ENCODE measurements around the gene THBS3. TPM values are rescaled to one million over a fixed set of nuclear protein-coding genes. Genes with fewer than 3 reads are reported as not detected.
A peak's percentile ranks its signal among the peaks of the same experiment; 100 is the strongest.
"Not testable (repeated sequence)": the region's sequence is repeated elsewhere in the genome, so short reads cannot be mapped to it uniquely, and the experiment has no call there.

THBS3 gene
- total RNA-seq, 2 donors from 2014 or later = 17.9 to 18.6 TPM

DNA sequence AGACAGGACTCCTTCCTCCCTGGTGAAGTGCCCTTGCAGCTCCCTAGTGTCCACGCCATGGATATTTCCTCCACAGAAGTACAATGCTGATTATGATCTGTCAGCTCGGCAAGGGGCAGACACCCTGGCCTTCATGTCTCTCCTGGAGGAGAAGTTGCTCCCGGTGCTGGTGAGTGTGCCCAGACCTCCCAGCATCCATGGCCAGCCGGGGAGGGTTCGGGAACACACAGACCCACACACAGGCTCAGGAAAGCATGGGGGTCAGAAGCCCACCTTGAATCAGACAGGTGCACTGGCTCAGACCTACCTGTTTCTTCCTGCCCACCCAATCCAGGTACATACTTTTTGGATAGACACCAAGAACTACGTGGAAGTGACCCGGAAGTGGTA lies 4.3 kb upstream of the THBS3 start:
- DNase-seq; intact Hi-C loops (cut with DNase I); ATAC-seq: not testable (repeated sequence)

DNA sequence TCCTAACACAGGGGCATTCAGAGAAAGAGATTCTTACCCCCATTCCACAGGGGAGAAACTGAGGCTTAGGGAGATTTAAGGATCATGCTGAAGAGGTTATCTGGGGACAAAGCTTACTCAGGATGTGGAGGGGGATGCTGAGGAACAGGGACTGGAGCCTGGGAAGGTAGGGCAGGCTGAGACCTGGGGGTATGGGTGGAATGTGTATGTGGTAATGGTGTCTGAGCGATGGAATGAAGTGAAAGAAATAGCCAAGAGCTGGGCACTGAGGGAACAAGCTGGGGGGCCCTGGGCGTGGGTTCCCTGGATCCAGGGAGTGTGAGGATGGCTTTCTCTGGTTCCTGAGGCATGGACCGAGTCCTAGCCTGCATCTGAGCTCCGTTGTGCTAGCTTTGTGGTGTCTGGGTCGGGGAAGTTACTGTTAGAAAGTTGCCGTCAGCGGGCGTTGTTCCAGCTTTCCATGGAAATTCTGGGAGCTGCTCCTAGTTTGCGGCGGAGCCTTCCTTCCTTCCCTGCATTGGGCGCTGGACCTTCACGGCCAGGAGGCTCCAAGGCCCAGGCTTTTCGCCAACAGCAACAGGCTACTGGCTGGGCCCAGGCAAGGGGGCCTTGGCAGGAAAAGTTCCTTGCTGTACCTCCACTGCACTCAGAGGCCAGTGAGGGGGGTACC lies 3.8 kb upstream of the THBS3 start:
- peak; percentile 84 for DNase-seq
- ATAC-seq; intact Hi-C loops (cut with DNase I): not testable (repeated sequence)

DNA sequence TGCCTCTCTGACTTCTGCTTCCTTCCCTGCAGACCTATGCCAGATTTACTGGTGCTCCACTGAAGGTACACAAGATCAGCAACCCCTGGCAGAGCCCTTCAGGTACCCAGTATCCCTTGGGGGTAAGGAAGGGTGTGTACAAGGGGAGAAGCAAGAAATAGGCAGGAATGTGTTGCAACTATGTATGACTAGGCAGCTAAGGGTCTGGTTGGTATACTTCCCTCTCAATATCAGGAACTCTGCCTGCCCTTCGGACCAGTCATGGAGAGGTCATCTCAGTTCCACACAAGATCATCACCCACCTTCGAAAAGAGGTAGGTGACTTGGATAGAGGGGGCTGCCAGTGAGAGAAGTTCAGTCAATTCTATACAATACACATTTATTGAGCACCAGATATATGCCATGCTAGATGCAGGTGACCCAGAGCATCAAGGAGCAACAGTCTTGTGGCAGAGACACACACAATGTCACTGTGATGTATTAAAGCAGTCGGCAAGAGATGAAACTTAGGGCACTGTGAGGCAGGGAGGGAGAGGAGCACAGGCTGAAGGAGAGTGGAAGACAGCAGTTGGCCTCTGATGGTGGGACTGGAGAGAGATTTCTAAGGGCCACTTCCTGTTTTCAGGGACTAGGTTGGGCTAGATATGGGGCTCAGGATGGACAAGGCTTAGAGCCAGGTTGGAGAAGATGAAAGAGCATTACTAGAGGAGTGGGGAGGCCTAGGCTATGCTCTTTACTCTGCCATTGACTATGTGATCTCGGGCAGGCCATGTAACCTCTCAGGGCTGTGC lies 2.8 kb upstream of the THBS3 start:
- DNase-seq = no peak
- intact Hi-C loops (cut with DNase I) = no loop called here
- no peak for ATAC-seq

DNA sequence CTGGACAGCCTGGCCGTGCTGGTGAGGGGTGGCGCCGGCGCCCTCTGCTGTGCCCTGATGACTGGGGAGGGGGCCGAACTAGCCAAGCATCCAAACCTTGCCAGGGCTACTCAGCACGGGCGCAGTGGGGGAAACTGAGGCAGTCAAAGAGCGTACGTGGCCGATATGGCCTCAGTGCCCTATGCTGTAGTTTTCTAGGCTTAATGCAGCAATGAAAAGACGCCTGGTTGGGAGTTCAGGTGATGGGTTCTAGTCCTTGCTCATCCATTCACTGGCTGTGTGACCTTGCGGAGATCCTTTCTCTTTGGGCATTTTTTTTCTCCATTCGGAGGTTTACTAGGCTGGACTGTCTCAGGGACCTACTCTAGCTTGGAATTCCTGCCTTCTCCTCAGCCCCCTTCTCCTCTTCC lies 1.6 kb upstream of the THBS3 start:
- intact Hi-C loops (cut with DNase I) = no loop called here
- ATAC-seq = no peak
- no peak for DNase-seq

DNA sequence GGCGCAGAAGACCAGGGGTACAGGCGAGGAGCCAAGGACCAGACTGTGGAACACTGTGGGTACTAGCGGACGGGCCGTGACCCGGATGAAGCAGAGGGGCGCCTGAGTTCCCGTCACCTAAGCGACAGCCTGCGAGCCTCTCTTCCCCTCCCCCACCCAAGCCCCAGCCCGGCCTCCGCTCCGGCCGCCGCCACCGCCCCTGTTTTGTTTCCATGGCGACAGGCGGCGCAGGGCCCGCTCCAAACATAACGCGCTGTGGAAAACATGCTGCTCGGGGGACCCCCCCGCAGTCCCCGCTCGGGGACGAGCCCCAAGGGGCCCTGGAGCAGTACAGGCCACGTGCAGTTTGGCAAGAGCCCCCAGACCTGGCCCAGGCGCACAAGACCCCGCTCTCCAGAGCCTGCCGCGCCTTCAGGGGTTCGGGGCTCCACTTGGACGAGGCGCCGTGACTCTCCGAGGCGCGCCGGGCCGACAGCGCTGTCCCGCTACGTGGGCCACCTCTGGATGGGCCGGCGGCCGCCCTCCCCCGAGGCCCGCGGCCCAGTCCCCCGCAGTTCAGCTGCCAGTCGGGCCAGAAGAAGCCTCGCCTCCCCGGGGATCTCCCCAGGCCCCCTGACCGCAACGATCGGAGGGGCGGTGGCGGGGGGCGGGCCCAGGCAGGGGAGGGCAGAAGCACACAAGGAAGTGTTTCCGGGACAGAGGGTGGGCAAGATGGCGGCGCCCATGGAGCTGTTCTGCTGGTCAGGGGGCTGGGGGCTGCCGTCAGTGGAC lies 1.0 kb upstream of the THBS3 start, which contains the start of gene MTX1:
TSS of gene MTX1 (plus strand) at position 155 of the 771 bp plus-strand sequence. CDS start at position 265, 110 bp downstream.
- peak; percentile 95 for DNase-seq
- peak; percentile 89 for ATAC-seq
- intact Hi-C loops (cut with DNase I) = no loop called here

DNA sequence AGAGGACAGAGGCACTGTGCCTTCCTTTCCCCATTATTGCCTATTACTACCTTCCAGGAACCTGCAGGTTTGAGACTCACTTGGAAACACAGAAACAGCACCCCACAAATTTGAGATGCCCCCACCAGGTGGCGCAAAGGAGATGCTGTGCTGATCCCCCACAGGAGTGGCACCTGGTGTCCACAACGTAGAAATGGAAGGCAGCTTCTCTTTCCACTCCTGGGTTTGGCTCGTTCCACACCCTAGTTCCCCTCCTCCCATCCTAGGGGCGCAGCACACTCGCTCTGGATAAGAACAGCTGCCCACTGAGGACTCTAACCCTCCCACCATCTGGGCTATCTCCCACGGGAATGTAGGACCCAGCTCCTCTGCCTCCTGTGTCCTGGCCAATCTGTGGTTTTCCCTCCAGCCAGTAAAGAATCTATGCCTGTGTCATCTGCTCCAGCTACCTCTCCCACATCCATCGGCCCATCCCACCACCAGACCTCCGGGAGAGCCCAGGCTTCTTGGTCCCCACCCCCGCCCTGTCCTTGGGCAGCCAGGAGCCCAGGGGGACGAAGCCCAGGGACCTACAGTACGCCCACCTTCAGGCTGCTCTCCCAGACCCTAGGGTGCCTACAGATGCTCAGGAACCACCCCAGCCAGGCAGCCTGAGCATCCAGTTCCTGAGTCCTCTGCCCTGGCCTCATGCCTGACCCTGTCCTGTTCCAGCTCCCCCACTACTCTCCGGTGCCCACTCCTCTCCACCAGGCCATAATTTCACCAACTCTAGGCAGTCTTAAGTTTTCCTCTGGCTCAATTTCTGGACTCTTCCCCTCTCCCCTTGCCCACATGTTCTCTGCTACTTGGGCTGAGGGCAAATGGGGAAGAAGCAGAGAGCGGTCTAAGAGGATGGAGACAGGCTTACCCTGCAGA lies 549 bp downstream of the THBS3 start:
- ATAC-seq (peak; percentile 15 to 24), DNase-seq (peak; percentile 87)
- intact Hi-C loops (cut with DNase I) = no loop called here

DNA sequence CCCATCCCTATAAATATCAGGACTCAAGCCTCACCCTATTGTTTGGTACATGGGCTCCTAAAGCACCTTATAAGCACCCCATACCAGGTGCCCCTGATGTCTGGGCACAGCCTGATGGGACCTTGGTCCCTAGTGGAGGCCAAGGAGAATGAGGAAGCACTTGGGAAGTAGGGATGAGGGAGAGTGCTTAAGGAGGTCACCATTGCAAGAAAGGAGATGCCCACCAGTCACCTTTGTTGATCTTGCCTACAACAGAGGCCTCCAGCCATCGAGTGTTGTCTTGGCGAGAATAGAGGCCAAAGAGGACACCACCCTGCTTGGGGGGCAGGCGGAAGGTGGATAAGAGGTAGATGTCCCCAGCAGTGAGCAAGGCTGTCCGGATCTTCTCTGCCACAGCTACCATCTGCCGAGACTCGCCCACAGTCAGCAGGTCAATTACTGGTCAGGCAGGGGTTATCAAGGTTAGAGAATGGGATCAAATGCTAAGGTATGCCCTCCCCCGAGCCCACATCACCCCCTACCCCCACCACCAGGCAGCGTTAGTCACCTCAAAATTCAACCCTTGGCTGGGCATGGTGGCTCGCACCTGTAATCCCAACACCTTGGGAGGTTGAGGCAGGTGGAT lies 1.6 kb downstream of the THBS3 start:
- no peak for DNase-seq
- intact Hi-C loops (cut with DNase I) = no loop called here
- no peak for ATAC-seq

DNA sequence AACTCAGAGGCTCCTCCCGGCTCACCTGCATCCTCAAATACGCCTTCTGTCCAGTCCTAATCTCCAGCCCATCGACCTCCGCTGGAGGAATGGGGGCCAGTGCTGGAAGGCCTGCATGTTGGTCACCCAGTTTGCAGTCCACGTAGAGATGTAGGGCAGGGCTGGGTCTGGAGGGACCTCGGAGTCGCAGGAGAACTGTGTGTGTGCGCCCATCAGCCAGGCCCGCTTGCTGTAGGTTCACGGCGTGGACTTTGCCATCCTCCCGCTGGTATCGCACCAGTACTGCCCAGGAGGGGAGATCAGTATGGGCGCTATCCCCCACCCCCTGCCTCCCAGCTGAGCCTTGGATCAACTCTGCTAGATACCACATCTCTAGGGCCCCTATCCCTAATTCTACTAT lies 2.7 kb downstream of the THBS3 start:
- ATAC-seq (no peak), DNase-seq (no peak)
- intact Hi-C loops (cut with DNase I) = no loop called here

DNA sequence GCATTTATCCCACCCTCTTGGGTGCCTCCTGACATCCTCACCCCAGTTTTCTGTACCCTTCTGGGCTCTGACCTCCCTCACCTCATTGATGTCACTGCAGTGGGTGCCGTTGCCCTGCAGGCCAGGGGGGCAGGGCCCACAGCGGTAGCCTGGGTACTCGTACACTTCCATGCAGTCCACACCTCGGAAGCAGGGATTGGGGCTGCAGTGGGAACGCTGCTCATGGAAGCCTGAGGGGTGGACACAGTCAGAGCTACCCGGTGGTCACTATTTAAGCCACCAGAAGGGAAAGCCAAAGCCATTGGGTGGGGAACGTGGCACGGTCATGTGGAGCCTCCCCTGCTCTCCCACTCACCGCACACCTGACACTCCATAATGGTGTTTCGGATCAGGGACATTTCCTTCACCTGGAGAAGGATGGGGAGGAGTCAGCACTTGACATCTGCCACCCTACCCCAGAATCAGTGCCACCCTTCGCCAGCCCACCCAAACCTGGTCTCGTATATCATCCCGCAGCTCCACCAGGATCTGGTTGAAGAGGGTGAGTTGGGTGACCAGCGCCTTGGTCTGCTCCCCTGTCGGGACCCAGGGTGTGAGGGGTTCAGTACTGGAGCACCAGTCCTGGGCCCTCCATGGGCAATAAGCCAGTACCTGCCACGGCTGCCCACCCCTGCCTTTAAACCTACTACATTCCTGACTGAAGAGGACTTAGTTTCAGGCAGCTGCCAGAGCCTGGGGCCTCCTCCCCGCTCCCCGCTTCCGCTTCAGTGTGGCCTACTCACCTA lies 4.8 kb downstream of the THBS3 start:
- DNase-seq (no peak), ATAC-seq (no peak)
- intact Hi-C loops (cut with DNase I) = no loop called here

DNA sequence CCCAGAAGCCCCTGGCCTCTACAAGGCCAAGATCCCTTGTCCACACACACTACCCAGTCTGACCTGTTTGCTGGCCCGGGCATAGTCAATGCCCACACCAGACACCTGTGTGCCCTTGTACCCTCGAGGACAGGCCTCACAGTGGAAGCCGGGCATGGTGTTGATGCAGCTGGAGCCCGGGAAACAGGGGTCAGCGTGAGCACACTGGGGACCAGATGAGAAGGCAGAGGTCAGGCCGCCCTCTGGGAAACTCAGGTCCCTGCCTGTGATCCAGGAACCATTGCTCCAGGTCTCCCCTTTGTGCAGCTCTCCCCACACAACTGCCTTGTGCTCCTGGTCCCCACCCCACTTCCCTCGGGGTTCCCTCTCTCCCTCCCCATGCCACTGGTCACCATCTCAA lies 5.5 kb downstream of the THBS3 start:
- intact Hi-C loops (cut with DNase I) = no loop called here
- no peak for DNase-seq
- no peak for ATAC-seq

DNA sequence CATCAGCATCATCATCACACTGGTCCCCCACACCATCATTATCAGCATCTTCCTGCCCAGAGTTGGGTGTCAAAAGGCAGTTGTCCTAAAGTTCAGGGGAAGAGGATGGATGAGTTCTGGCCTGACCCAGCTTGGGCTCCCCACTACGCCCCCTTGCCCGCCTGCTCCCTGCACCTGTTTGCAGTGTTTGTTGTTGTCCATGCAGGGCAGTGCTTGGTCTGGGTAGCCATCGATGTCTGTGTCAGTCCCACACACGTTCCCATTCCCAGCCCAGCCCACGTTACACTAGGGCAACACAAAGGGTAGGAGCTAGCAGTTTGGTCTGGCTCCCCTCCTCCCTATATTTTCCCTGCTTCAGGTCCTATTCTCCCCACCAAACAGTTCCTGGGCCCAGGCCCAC lies 6.8 kb downstream of the THBS3 start:
- intact Hi-C loops (cut with DNase I) = no loop called here
- DNase-seq (no peak), ATAC-seq (no peak)

DNA sequence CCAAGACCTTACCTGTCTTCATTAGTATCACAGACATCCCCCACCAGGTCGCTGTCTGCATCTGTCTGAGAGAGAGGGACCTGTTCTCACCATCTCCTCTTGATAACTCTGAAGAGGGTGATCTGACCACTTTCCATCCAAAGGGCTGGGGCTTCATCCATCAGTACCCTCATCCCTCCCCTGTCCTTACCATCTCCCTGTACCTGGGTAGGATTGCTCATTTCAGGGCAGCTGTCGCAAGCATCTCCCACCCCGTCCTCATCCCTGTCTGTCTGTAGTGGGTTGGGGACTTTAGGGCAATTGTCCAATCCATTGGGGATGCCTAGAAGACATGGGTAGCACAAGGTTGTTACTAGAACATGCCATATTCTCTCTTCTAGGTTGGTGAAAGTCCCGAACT lies 7.9 kb downstream of the THBS3 start:
- no peak for ATAC-seq
- DNase-seq = no peak

DNA sequence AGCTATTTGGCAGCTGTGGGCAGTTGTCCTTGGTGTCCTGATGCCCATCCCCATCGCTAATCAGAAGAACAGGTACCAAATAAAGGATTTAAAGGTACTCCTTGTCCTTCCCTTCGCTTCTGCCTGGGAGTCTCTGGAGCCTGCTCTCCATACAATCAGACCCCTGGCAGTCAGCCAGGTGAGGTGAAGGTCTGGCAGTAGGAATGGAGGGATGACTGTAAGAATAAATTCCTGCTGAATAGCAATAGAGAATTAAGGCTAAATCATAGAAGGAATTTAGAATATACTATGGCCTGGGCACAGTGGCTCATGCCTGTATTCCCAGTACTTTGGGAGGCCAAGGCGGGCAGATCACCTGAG lies 9.2 kb downstream of the THBS3 start:
- ATAC-seq (no peak), DNase-seq (no peak)
- intact Hi-C loops (cut with DNase I) = no loop called here

More for the DNA sequence above, 7.9 kb downstream of the THBS3 start:
- intact Hi-C loops (cut with DNase I) = no loop called here

DNA sequence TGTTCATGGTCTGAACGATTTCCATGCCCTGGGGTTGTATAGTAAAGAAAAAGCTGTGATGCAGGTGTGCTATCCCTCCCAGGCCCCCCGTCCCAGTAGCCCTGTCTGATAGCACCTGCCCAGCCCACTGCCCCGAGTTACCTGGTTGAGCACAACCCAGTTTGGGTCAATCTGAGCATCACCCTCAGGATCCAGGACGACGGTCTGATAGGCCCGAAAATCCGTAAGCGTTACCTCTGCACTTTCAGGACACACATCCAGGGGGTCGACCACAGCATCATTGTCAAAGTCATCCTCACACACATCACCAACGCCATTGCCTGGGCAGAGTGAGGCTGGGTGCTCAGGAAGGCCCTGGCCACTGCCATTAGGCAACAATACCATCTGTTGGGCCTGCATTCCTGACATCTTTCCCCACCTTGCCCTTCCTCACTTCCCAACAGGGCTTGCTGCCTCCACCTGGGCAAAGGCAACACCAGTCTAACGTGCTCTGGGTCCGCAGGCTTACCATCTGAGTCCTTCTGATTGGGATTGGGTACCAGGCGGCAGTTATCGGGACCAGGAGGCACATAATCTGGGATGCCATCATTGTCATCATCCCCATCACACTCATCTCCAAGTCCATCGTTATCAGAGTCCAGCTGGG lies 9.7 kb downstream of the THBS3 start:
- ATAC-seq (no peak), DNase-seq (peak; percentile 22)
- intact Hi-C loops (cut with DNase I) = no loop called here

DNA sequence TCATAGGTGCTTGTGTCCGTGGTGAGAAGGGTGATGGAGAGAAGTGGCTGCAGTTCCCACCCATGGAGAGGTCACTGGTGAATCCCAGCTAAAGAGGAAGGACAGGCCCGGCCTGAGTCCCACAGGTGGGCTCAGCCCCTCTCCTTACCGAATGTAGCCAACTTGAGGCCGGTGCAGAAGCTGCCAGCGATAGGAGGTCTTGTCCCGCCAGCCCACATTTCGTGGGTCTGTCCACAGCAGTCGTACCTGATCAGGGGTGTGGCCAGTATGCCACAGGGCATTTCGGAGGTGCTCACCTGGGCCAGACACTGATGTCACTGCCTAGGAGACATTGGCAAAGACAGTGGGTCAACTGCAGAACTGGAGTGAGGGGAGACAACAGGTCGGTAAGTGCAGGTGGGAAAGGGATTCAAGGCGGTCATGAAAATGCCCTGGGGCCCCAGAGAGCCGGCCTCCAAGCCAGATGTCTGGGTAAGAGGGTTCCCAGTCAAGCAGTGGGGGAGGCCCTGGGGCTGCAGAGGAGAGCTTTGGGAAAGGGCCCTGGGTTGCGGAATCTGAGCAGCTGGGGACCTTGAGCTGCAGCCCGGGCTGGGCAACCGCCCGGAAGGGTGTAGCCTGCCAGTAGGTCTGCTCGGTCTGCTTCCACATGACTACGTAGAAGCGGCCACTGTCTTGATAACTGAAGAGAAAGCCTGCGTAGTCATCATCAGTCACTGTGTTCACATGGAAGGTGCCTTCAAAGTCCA lies 10.6 kb downstream of the THBS3 start:
- no peak for ATAC-seq
- intact Hi-C loops (cut with DNase I) = no loop called here
- peak; percentile 59 for DNase-seq

DNA sequence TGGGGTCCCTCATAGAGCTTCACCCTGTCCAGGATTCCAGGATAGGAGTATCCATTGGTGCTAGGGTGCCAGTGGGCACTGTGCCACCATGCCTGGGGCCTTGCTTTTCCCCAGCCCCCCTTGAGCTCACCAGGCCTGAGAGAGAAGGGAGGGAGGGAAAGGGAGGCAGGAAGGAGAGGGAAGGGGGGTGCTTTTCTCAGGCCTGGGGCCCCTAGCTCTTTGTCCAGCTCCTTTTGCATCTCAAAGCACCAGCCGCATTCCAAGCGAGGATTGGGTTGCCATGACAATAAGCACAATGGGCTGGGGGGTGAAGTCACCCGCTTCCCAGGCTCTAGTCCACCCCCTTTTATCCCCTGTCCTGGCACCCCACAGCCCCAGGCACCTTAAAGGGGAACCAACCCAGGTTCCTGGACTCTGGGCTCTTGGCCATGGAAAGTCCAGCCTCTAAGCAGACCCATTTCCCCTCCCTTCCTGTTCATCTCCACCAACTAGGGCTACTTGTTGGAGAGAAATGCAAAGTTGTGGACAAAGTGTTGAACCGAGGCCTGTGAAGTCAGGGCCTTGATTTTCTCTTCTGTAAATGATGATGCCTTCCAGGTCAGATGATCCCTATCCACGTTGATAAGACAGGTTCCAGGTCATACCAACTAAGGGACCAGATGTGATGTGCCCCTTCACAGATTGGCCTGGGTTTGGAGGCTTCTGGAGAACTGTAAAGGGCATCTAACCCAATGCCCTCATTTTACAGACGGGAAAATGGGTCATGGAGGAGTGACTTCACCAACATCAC lies 11.4 kb downstream of the THBS3 start:
- DNase-seq (peak; percentile 24), ATAC-seq (no peak)
- intact Hi-C loops (cut with DNase I) = no loop called here
